Stimulated activated CD8-positive, alpha-beta memory T cell treated with anti-CD3 and anti-CD28 coated beads, Interleukin-15, amount 100 ng/mL, for 24 hours (primary cell): ENCODE data around the gene HIVEP1.
"Not testable (repeated sequence)": the region's sequence is repeated elsewhere in the genome, so short reads cannot be mapped to it uniquely, and the experiment has no call there.

Experiments used
- DNase-seq: peaks from one replicate; pipeline ENCODE4 v3.0.0-alpha.2; 2020; ENCODE audit warnings: low read depth

The HIVEP1 gene

GRCh38 chr6:12119085-12119588 is 107.0 kb downstream of the HIVEP1 start:
- DNase-seq = no peak

- DNase-seq = no peak
Measured at GRCh38 chr6:12125396-12125795, 113.3 kb downstream of the HIVEP1 start.

GRCh38 chr6:12126051-12126450 is 113.9 kb downstream of the HIVEP1 start:
- no peak for DNase-seq

- DNase-seq = no peak
Measured at GRCh38 chr6:12129523-12129922, 117.4 kb downstream of the HIVEP1 start.

- no peak for DNase-seq
Measured at GRCh38 chr6:12132351-12133222, 120.5 kb downstream of the HIVEP1 start.

GRCh38 chr6:12134581-12134980 is 122.5 kb downstream of the HIVEP1 start:
- no peak for DNase-seq

- DNase-seq = no peak
Measured at GRCh38 chr6:12134991-12135390, 122.9 kb downstream of the HIVEP1 start.

GRCh38 chr6:12136905-12137304 is 124.8 kb downstream of the HIVEP1 start:
- no peak for DNase-seq

- DNase-seq = no peak
Measured at GRCh38 chr6:12137480-12137879, 125.4 kb downstream of the HIVEP1 start.

- DNase-seq = no peak
Measured at GRCh38 chr6:12138381-12138780, 126.3 kb downstream of the HIVEP1 start.

- no peak for DNase-seq
Measured at GRCh38 chr6:12138936-12139335, 126.8 kb downstream of the HIVEP1 start.

GRCh38 chr6:12147557-12148316 is 135.6 kb downstream of the HIVEP1 start:
- no peak for DNase-seq

- no peak for DNase-seq
Measured at GRCh38 chr6:12148317-12148801, 136.2 kb downstream of the HIVEP1 start.

GRCh38 chr6:12148841-12149240 is 136.7 kb downstream of the HIVEP1 start:
- no peak for DNase-seq

GRCh38 chr6:12149944-12150510 is 137.9 kb downstream of the HIVEP1 start:
- DNase-seq = no peak

GRCh38 chr6:12150812-12151432 is 138.8 kb downstream of the HIVEP1 start:
- DNase-seq = no peak

GRCh38 chr6:12151433-12151820 is 139.3 kb downstream of the HIVEP1 start:
- DNase-seq = no peak

GRCh38 chr6:12152023-12152970 is 140.2 kb downstream of the HIVEP1 start:
- no peak for DNase-seq

GRCh38 chr6:12155769-12156168 is 143.7 kb downstream of the HIVEP1 start:
- not testable (repeated sequence) for DNase-seq

- no peak for DNase-seq
Measured at GRCh38 chr6:12158686-12159415, 146.7 kb downstream of the HIVEP1 start.
